Endothelial cell (in vitro differentiated cells): ENCODE results near the gene TEN1. TPM values are rescaled to one million over a fixed set of nuclear protein-coding genes. Genes with fewer than 3 reads are reported as not detected.
A peak's percentile ranks its signal among the peaks of the same experiment; 100 is the strongest.

Source experiments
- DNase-seq: peaks from one replicate; pipeline ENCODE4 v3.0.0; 2021; ENCODE audit warnings: low spot score
- H3K27ac Mint-ChIP-seq: one replicate; pipeline ENCODE4 v1.8.0; 2021; ENCODE audit warnings: mixed read lengths, inconsistent platforms; ENCODE audit not compliant: unreplicated experiment
- H3K27me3 Mint-ChIP-seq: one replicate; pipeline ENCODE4 v1.8.0; 2021; ENCODE audit warnings: mild to moderate bottlenecking, moderate library complexity, mixed read lengths, inconsistent platforms; ENCODE audit not compliant: unreplicated experiment
- H3K36me3 Mint-ChIP-seq: one replicate; pipeline ENCODE4 v1.8.0; 2021; ENCODE audit warnings: mild to moderate bottlenecking, low read depth, mixed read lengths, inconsistent platforms; ENCODE audit not compliant: unreplicated experiment
- H3K4me1 Mint-ChIP-seq: one replicate; pipeline ENCODE4 v1.8.0; 2021; ENCODE audit warnings: mild to moderate bottlenecking, mixed read lengths, inconsistent platforms; ENCODE audit not compliant: unreplicated experiment
- H3K4me3 Mint-ChIP-seq: one replicate; pipeline ENCODE4 v1.8.0; 2021; ENCODE audit warnings: mild to moderate bottlenecking, mixed read lengths, inconsistent platforms; ENCODE audit not compliant: unreplicated experiment
- H3K9me3 Mint-ChIP-seq: one replicate; pipeline ENCODE4 v1.8.0; 2021; ENCODE audit warnings: mixed read lengths, inconsistent platforms; ENCODE audit not compliant: unreplicated experiment
- CTCF ChIP-seq: fragments of 200-600 bp; sonication (generic); IDR thresholded peaks from one replicate; pipeline ENCODE4 v1.5.0; 2021; ENCODE audit warnings: antibody characterized with exemption; ENCODE audit not compliant: unreplicated experiment
- total RNA-seq: library from RNA; stranded (reverse); fragmentation: NEBNext Ultra II Directional; extraction: Animal tissue kit (Norgen Biotek cat#: 25700); gene quantifications from one replicate; pipeline ENCODE4 v1.2.1, GENCODE V29; 2021; ENCODE audit not compliant: unreplicated experiment

TEN1 gene
- total RNA-seq, 1 donor from 2014 or later = 22.6 TPM

GRCh38 chr17:75950421-75950820 is 28.6 kb upstream of the TEN1 start:
- peaks cover 25% of the 10 kb centered on the region for H3K36me3 Mint-ChIP-seq
- no peaks in the 10 kb centered on the region for H3K27me3 Mint-ChIP-seq
- no peak for DNase-seq
- no peak overlapping the region for H3K4me3 Mint-ChIP-seq
- TF ChIP-seq CTCF = no peak
- H3K9me3 Mint-ChIP-seq = no peaks in the 10 kb centered on the region
- no peaks in the 10 kb centered on the region for H3K4me1 Mint-ChIP-seq
- H3K27ac Mint-ChIP-seq = no peak overlapping the region

- Mint-ChIP-seq H3K27ac (no peak overlapping the region), H3K36me3 (peaks cover 25% of the 10 kb centered on the region), H3K27me3 (no peaks in the 10 kb centered on the region), H3K4me3 (peak overlapping the region; percentile 43), H3K9me3 (no peaks in the 10 kb centered on the region), H3K4me1 (no peaks in the 10 kb centered on the region)
- no peak for DNase-seq
- TF ChIP-seq CTCF = no peak
Measured at GRCh38 chr17:75950855-75951554, 28.0 kb upstream of the TEN1 start.

GRCh38 chr17:75959051-75959838 is 19.8 kb upstream of the TEN1 start:
- no peak overlapping the region for H3K4me3 Mint-ChIP-seq
- H3K27me3 Mint-ChIP-seq = peaks cover 4% of the 10 kb centered on the region
- no peaks in the 10 kb centered on the region for H3K4me1 Mint-ChIP-seq
- no peaks in the 10 kb centered on the region for H3K9me3 Mint-ChIP-seq
- DNase-seq = no peak
- H3K27ac Mint-ChIP-seq = no peak overlapping the region
- no peak for TF ChIP-seq CTCF
- H3K36me3 Mint-ChIP-seq = peaks cover 9% of the 10 kb centered on the region

- peaks cover 9% of the 10 kb centered on the region for H3K36me3 Mint-ChIP-seq
- no peak for DNase-seq
- H3K27me3 Mint-ChIP-seq = peaks cover 4% of the 10 kb centered on the region
- H3K9me3 Mint-ChIP-seq = no peaks in the 10 kb centered on the region
- TF ChIP-seq CTCF = no peak
- H3K27ac Mint-ChIP-seq = no peak overlapping the region
- no peaks in the 10 kb centered on the region for H3K4me1 Mint-ChIP-seq
- H3K4me3 Mint-ChIP-seq = no peak overlapping the region
Measured at GRCh38 chr17:75959839-75960511, 19.1 kb upstream of the TEN1 start.
